HCT116 (cell line): Measurements from ENCODE around the gene ARHGAP28. TPM values are rescaled to one million over a fixed set of nuclear protein-coding genes. Genes with fewer than 3 reads are reported as not detected.

Experiments used
- ATAC-seq: fragments of 200-7000 bp; cut with Tn5 transposase; 2 replicates; pipeline ENCODE4 v1.9.1; 2020; ENCODE audit warnings: mild to moderate bottlenecking, moderate library complexity
- BruUV-seq: library from RNA; stranded (reverse); fragments of 400-500 nt; replicated peaks from 2 replicates; lab custom pipeline; 2021; lab: Mats Ljungman, UMichigan
- CTCF ChIA-PET: fragments of 300-600 bp; sonication (Branson Sonifier 250); formaldehyde crosslinking; loops from one replicate; lab custom pipeline; 2021; ENCODE audit warnings: antibody characterized with exemption; lab: Charles Lee
- POLR2A ChIA-PET: fragments of 300-600, 350-600 bp; sonication (Branson Sonifier 250); formaldehyde crosslinking; loops from one replicate; lab custom pipeline; 2021; ENCODE audit warnings: antibody characterized with exemption; lab: Charles Lee
- RAD21 ChIA-PET, 2 experiments: fragments of 300-600 bp; sonication (Branson Sonifier 250); formaldehyde crosslinking; loops; one replicate each; lab custom pipeline; 2023; ENCODE audit warnings: low total read pairs in 2 of 2; ENCODE audit not compliant: uncharacterized antibody in 2 of 2, unreplicated experiment in 2 of 2, low non-redundant PET in 1 of 2; lab: Charles Lee
- DNase-seq: peaks from one replicate; pipeline ENCODE4 v3.0.0-alpha.2; 2010; ENCODE audit warnings: low read depth, low spot score
- H2AFZ ChIP-seq: fragments of 200-600 bp; shearing (Covaris generic), sonication (generic); 2 replicates; pipeline ENCODE4 v1.6.1; 2017; ENCODE audit warnings: low read depth, mixed run types, mixed read lengths, antibody characterized with exemption, low read length; ENCODE audit not compliant: poor library complexity, severe bottlenecking
- H3K27ac ChIP-seq: 2 replicates; pipeline ENCODE4 v1.5.1; 2012; ENCODE audit warnings: low read depth, low read length
- H3K27me3 ChIP-seq: fragments of 200-600 bp; sonication (generic); 2 replicates; pipeline ENCODE4 v1.6.1; 2016; ENCODE audit warnings: mixed run types, low read length, mixed read lengths; ENCODE audit not compliant: insufficient read depth
- H3K36me3 ChIP-seq, 2 experiments: fragments of 200-500 bp in 1 of 2; fragments of 200-600 bp in 1 of 2; sonication (Bioruptor generic) in 1 of 2; sonication (generic) in 1 of 2; 2 replicates each; pipeline versions ENCODE4 v1.5.1 to v1.6.1; 2014 to 2016; ENCODE audit warnings: low read length in 2 of 2, inconsistent platforms in 1 of 2, mixed read lengths in 1 of 2, mixed run types in 1 of 2; ENCODE audit not compliant: insufficient read depth in 2 of 2, control insufficient read depth in 1 of 2
- H3K4me1 ChIP-seq, 2 experiments: fragments of 200-600 bp in 1 of 2; sonication (generic) in 1 of 2; 2 replicates each; pipeline versions ENCODE4 v1.5.1 to v1.6.1; 2012 to 2017; ENCODE audit warnings: low read length in 2 of 2, inconsistent platforms in 1 of 2, mild to moderate bottlenecking in 1 of 2, mixed read lengths in 1 of 2, mixed run types in 1 of 2, moderate library complexity in 1 of 2; ENCODE audit not compliant: insufficient read depth in 2 of 2, control insufficient read depth in 1 of 2
- H3K4me2 ChIP-seq: fragments of 200-600 bp; sonication (generic); 2 replicates; pipeline ENCODE4 v1.6.1; 2017; ENCODE audit warnings: mixed run types, low read length, mixed read lengths
- H3K4me3 ChIP-seq, 2 experiments: fragments of 200-600 bp in 1 of 2; sonication (generic) in 1 of 2; replicated peaks in 1 of 2; 2 replicates each; pipeline ENCODE4 v1.5.1; 2011 to 2016; ENCODE audit warnings: low read length in 2 of 2, control low read depth in 1 of 2, low read depth in 1 of 2, mild to moderate bottlenecking in 1 of 2, mixed read lengths in 1 of 2, mixed run types in 1 of 2
- H3K79me2 ChIP-seq: fragments of 200-600 bp; sonication (generic); 2 replicates; pipeline ENCODE4 v1.6.1; 2017; ENCODE audit warnings: mild to moderate bottlenecking, mixed run types, low read length, moderate library complexity, mixed read lengths; ENCODE audit not compliant: insufficient read depth
- H3K9ac ChIP-seq: fragments of 200-600 bp; sonication (generic); 2 replicates; pipeline ENCODE4 v1.6.1; 2016; ENCODE audit warnings: low read length, mixed read lengths
- H3K9me2 ChIP-seq: fragments of 200-600 bp; sonication (generic), shearing (Covaris generic); 2 replicates; pipeline ENCODE4 v1.6.1; 2017; ENCODE audit warnings: mixed run types, mild to moderate bottlenecking, moderate library complexity; ENCODE audit not compliant: insufficient read depth
- H3K9me3 ChIP-seq, 2 experiments: fragments of 200-500 bp in 1 of 2; fragments of 200-600 bp in 1 of 2; sonication (Bioruptor generic) in 1 of 2; sonication (generic) in 1 of 2; 2 replicates each; pipeline ENCODE4 v1.6.1; 2014 to 2017; ENCODE audit warnings: low read length in 2 of 2, mixed read lengths in 2 of 2, inconsistent platforms in 1 of 2, low read depth in 1 of 2, mild to moderate bottlenecking in 1 of 2, mixed run types in 1 of 2, moderate library complexity in 1 of 2; ENCODE audit not compliant: control insufficient read depth in 1 of 2, insufficient read depth in 1 of 2
- H4K20me1 ChIP-seq: fragments of 200-600 bp; sonication (generic), shearing (Covaris generic); 2 replicates; pipeline ENCODE4 v1.6.1; 2017; ENCODE audit warnings: mixed run types, mild to moderate bottlenecking, moderate library complexity; ENCODE audit not compliant: insufficient read depth
- CBX3 ChIP-seq: IDR thresholded peaks from 2 replicates; pipeline ENCODE4 v1.6.1; 2012; ENCODE audit warnings: low read depth
- CEBPB ChIP-seq: IDR thresholded peaks from 2 replicates; pipeline ENCODE4 v1.6.1; 2012; ENCODE audit warnings: low read depth
- ELF1 ChIP-seq: IDR thresholded peaks from 2 replicates; pipeline ENCODE4 v1.6.1; 2012; ENCODE audit warnings: low read depth, borderline replicate concordance
- EZH2phosphoT487 ChIP-seq: fragments of 200-600 bp; IDR thresholded peaks from 2 replicates; pipeline ENCODE4 v1.6.1; 2018; ENCODE audit warnings: antibody characterized with exemption, borderline replicate concordance
- JUND ChIP-seq: IDR thresholded peaks from 2 replicates; pipeline ENCODE4 v1.6.1; 2012
- POLR2A ChIP-seq: IDR thresholded peaks from 2 replicates; pipeline ENCODE4 v1.7.0; 2011; ENCODE audit warnings: borderline replicate concordance; ENCODE audit not compliant: insufficient read depth, insufficient read length; ENCODE audit errors: extremely low read depth
- POLR2AphosphoS5 ChIP-seq: IDR thresholded peaks from 2 replicates; pipeline ENCODE4 v1.6.1; 2011; ENCODE audit warnings: mild to moderate bottlenecking, low read depth, low read length, moderate library complexity
- RAD21 ChIP-seq: IDR thresholded peaks from 2 replicates; pipeline ENCODE4 v1.6.1; 2012; ENCODE audit warnings: low read depth, mild to moderate bottlenecking
- SRF ChIP-seq: IDR thresholded peaks from 2 replicates; pipeline ENCODE4 v1.6.1; 2012; ENCODE audit warnings: low read depth
- TCF7L2 ChIP-seq: IDR thresholded peaks from 2 replicates; pipeline ENCODE4 v1.7.0; 2011; ENCODE audit warnings: borderline replicate concordance, inconsistent platforms; ENCODE audit not compliant: insufficient read depth, insufficient read length; ENCODE audit errors: extremely low read depth
- YY1 ChIP-seq: IDR thresholded peaks from 2 replicates; pipeline ENCODE4 v1.6.1; 2011; ENCODE audit warnings: low read length, low read depth, moderate library complexity, mild to moderate bottlenecking; ENCODE audit not compliant: insufficient replicate concordance; ENCODE audit errors: extremely low read depth
- ZFX ChIP-seq: fragments of 450-650 bp; IDR thresholded peaks from 2 replicates; pipeline ENCODE4 v1.6.1; 2017
- ZNF274 ChIP-seq: fragments of 200-500 bp; sonication (Bioruptor generic); IDR thresholded peaks from 2 replicates; pipeline ENCODE4 v1.6.1; 2014; ENCODE audit warnings: mild to moderate bottlenecking, low read depth, low read length, inconsistent platforms
- intact Hi-C: fragments of 100-400 bp; cut with micrococcal nuclease; formaldehyde crosslinking; loops from 2 replicates; pipeline ENCODE4 v1.10.0; 2022
- total RNA-seq: library from RNA; stranded (reverse); gene quantifications from one replicate; pipeline ENCODE4 v1.2.1, GENCODE V29; 2021; ENCODE audit not compliant: unreplicated experiment
- TF ChIP-seq, protein P1 (sequence below): IDR thresholded peaks from 2 replicates; pipeline ENCODE4 v1.6.1; 2012; ENCODE audit warnings: low read depth
- TF ChIP-seq, protein P2 (sequence below), 3 experiments: fragments of 200-600 bp in 1 of 3; sonication (generic) in 1 of 3; IDR thresholded peaks in 2 of 3; conservative IDR thresholded peaks in 1 of 3; 2 replicates each; pipeline ENCODE4 v1.5.1; 2012 to 2017; ENCODE audit warnings: low read depth in 2 of 3, low read length in 2 of 3, antibody characterized with exemption in 1 of 3, borderline replicate concordance in 1 of 3, control low read depth in 1 of 3, mild to moderate bottlenecking in 1 of 3, mixed read lengths in 1 of 3, mixed run types in 1 of 3, moderate library complexity in 1 of 3; ENCODE audit not compliant: insufficient read depth in 1 of 3
- TF ChIP-seq, protein P3 (sequence below): IDR thresholded peaks from 2 replicates; pipeline ENCODE4 v1.6.1; 2012
- TF ChIP-seq, protein P4 (sequence below): IDR thresholded peaks from 2 replicates; pipeline ENCODE4 v1.6.1; 2012

Gene ARHGAP28
- total RNA-seq, 1 experiment from 2014 or later, result not detected

DNA sequence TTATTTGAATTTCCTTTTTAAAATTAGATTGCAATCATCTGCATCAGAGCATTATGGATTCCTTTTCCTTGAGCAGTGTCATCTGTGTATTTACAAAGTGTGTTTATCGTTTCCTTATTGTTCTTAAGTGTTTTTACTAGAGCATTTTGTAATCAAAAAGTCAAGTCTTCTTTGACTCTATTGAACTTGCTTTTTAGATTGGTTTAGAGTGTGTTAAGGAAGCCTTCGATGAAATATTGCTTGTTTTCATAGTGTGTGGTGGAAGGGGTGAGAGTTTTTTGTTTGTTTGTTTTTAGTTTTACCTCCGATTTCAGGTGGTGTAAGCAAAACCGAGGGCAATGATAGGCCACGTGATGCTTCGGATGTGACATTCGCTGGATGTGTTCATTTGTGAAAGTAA, 45.7 kb downstream of the ARHGAP28 start:
- POLR2A ChIA-PET, result no interaction called here
- TF ChIP-seq ZFX (no peak), CEBPB (no peak), SRF (no peak), ZNF274 (no peak), RAD21 (no peak), POLR2AphosphoS5 (no peak), TCF7L2 (no peak), EZH2phosphoT487 (no peak), YY1 (no peak), ELF1 (no peak), POLR2A (no peak), CBX3 (no peak), JUND (no peak)
- TF ChIP-seq, protein P1, sequence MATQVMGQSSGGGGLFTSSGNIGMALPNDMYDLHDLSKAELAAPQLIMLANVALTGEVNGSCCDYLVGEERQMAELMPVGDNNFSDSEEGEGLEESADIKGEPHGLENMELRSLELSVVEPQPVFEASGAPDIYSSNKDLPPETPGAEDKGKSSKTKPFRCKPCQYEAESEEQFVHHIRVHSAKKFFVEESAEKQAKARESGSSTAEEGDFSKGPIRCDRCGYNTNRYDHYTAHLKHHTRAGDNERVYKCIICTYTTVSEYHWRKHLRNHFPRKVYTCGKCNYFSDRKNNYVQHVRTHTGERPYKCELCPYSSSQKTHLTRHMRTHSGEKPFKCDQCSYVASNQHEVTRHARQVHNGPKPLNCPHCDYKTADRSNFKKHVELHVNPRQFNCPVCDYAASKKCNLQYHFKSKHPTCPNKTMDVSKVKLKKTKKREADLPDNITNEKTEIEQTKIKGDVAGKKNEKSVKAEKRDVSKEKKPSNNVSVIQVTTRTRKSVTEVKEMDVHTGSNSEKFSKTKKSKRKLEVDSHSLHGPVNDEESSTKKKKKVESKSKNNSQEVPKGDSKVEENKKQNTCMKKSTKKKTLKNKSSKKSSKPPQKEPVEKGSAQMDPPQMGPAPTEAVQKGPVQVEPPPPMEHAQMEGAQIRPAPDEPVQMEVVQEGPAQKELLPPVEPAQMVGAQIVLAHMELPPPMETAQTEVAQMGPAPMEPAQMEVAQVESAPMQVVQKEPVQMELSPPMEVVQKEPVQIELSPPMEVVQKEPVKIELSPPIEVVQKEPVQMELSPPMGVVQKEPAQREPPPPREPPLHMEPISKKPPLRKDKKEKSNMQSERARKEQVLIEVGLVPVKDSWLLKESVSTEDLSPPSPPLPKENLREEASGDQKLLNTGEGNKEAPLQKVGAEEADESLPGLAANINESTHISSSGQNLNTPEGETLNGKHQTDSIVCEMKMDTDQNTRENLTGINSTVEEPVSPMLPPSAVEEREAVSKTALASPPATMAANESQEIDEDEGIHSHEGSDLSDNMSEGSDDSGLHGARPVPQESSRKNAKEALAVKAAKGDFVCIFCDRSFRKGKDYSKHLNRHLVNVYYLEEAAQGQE, result no peak
- TF ChIP-seq, protein P2, sequence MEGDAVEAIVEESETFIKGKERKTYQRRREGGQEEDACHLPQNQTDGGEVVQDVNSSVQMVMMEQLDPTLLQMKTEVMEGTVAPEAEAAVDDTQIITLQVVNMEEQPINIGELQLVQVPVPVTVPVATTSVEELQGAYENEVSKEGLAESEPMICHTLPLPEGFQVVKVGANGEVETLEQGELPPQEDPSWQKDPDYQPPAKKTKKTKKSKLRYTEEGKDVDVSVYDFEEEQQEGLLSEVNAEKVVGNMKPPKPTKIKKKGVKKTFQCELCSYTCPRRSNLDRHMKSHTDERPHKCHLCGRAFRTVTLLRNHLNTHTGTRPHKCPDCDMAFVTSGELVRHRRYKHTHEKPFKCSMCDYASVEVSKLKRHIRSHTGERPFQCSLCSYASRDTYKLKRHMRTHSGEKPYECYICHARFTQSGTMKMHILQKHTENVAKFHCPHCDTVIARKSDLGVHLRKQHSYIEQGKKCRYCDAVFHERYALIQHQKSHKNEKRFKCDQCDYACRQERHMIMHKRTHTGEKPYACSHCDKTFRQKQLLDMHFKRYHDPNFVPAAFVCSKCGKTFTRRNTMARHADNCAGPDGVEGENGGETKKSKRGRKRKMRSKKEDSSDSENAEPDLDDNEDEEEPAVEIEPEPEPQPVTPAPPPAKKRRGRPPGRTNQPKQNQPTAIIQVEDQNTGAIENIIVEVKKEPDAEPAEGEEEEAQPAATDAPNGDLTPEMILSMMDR (IDR thresholded peaks at IDR 0.05 in 2 of 3, conservative IDR thresholded peaks at IDR 0.05 in 1 of 3; ENCODE audit: borderline replicate concordance in 1 of 3, insufficient read depth in 1 of 3, low read depth in 2 of 3, low read length in 2 of 3), result no peak
- TF ChIP-seq, protein P3, sequence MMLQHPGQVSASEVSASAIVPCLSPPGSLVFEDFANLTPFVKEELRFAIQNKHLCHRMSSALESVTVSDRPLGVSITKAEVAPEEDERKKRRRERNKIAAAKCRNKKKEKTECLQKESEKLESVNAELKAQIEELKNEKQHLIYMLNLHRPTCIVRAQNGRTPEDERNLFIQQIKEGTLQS, result no peak
- TF ChIP-seq, protein P4, sequence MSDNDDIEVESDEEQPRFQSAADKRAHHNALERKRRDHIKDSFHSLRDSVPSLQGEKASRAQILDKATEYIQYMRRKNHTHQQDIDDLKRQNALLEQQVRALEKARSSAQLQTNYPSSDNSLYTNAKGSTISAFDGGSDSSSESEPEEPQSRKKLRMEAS, result no peak
- TF ChIP-seq, all 23 proteins: peak for 0
- Histone ChIP-seq H3K27ac (no peak overlapping the region), H2AFZ (no peak overlapping the region), H3K9me3 (peaks cover 3 to 25% of the 10 kb centered on the region in 2 experiments; a peak in 3 of 4 replicates), H3K4me3 (no peak overlapping the region), H3K27me3 (no peaks in the 10 kb centered on the region), H3K9me2 (no peaks in the 10 kb centered on the region), H4K20me1 (no peaks in the 10 kb centered on the region), H3K4me1 (no peaks in the 10 kb centered on the region), H3K36me3 (no peaks in the 10 kb centered on the region), H3K79me2 (no peaks in the 10 kb centered on the region), H3K4me2 (no peak overlapping the region), H3K9ac (no peak overlapping the region)
- intact Hi-C loops, result no loop called here
- DNase-seq, result no peak
- ATAC-seq, result no peak
- BruUV-seq, result no TSS peak
- RAD21 ChIA-PET, result no interaction called here
- CTCF ChIA-PET, result no interaction called here
